RWPE1 (cell line): ENCODE measurements around the gene CBFA2T3.
A peak's percentile ranks its signal among the peaks of the same experiment; 100 is the strongest.

Experiments used
- CTCF ChIA-PET: fragments of 350-600 bp; sonication (Branson Sonifier 250); formaldehyde crosslinking; extraction: SDS; loops from one replicate; lab custom pipeline; 2021; lab: Yijun Ruan, JAX
- POLR2A ChIA-PET: fragments of 400-600 bp; formaldehyde crosslinking; extraction: SDS; loops from one replicate; lab custom pipeline; 2020; ENCODE audit warnings: antibody characterized with exemption; ENCODE audit not compliant: low non-redundant PET; lab: Yijun Ruan, JAX
- DNase-seq: peaks from one replicate; pipeline ENCODE4 v3.0.0; 2012; ENCODE audit warnings: low spot score
- H3K27ac ChIP-seq: fragments of 450-650 bp; 2 replicates; pipeline ENCODE4 v1.5.1; 2017
- TF ChIP-seq, protein P1 (sequence below): fragments of 450-650 bp; conservative IDR thresholded peaks from 2 replicates; pipeline ENCODE4 v1.5.1; 2017; ENCODE audit warnings: low read depth, mild to moderate bottlenecking

CBFA2T3 gene

GRCh38 chr16:88923926-88924833 is 52.8 kb downstream of the CBFA2T3 start:
- TF ChIP-seq, protein P1, sequence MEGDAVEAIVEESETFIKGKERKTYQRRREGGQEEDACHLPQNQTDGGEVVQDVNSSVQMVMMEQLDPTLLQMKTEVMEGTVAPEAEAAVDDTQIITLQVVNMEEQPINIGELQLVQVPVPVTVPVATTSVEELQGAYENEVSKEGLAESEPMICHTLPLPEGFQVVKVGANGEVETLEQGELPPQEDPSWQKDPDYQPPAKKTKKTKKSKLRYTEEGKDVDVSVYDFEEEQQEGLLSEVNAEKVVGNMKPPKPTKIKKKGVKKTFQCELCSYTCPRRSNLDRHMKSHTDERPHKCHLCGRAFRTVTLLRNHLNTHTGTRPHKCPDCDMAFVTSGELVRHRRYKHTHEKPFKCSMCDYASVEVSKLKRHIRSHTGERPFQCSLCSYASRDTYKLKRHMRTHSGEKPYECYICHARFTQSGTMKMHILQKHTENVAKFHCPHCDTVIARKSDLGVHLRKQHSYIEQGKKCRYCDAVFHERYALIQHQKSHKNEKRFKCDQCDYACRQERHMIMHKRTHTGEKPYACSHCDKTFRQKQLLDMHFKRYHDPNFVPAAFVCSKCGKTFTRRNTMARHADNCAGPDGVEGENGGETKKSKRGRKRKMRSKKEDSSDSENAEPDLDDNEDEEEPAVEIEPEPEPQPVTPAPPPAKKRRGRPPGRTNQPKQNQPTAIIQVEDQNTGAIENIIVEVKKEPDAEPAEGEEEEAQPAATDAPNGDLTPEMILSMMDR = no peak
- no peak for DNase-seq
- CTCF ChIA-PET = interaction anchor here (0.6 kb wide), 1 partner anchor 19 kb away, joined by 3 read pairs; no protein-coding TSS in a partner anchor
- POLR2A ChIA-PET = no interaction called here
- H3K27ac ChIP-seq = no peak overlapping the region

- ChIA-PET POLR2A (no interaction called here), CTCF (no interaction called here)
- TF ChIP-seq, protein P1 = no peak
- DNase-seq = no peak
- H3K27ac ChIP-seq = peak overlapping the region; percentile 87
These were observed 53.6 kb downstream of the CBFA2T3 start for GRCh38 chr16:88923450-88923849.

DNA sequence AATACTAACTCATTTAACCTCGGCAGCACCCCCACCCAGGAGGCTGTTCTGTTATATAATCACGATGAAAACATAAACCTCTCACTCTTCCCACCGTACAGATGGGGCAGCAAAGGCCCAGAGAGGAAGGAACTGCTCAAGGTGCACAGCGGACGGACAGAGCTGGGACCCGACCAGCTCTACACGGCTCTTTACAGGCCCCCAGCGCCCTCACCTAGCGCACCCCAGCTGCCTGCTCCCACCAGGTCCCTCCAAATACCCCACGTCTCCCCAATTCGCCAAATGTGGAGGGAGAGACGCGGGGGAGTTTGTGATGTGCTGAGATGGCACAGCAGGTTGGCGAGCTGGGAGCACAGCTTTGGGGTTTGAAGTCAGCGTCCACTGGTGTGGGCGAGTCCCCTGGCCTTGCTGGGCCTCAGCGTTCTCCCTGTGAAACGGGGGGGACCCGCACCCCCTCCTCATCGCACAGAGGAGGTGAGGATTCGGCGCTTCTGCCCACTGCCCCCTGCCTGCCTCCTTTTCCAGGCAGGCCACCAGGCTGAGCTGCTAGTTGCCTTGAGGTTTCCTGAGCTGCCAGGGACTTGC is 54.1 kb downstream of the CBFA2T3 start:
- ChIA-PET POLR2A (interaction anchor here (0.6 kb wide), 1 partner anchor 58 kb away, joined by 3 read pairs; no protein-coding TSS in a partner anchor), CTCF (no interaction called here)
- DNase-seq = no peak
- peak overlapping the region; percentile 87 for H3K27ac ChIP-seq
- TF ChIP-seq, protein P1 = no peak

DNA sequence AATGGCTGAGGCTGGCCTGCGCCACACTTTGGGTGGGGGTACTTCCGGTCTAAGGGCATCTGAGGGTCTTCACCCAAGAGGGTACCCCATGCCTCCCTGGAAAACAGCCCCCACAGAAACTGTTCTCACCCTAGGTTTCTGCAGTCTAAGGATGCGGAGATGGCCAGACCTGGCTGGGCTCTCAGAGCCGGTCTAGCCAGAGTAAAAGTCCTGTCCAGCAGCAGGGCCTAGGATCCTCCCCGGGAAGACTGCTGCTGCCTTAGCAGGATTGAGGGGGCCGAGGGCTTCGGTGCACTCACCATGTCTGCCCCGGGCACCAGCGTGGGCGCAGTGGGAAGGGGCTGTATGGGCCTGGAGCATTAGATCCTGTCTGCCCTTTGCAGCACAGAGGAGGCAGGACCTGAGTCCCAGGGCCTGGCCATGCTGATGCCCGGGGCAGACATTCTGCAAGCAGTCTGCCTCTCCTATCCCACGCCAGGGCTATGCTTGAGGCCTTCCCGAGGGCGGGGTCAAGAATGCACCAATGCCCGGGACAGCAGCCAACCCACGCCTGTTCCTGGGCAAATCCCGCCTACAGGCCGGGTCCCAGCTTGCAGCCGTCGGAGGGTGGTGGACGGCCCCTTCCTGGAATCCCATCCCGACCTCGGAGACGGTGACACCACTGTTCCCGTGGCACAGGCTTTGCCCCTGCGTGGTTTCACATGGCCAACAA is 54.7 kb downstream of the CBFA2T3 start:
- CTCF ChIA-PET = no interaction called here
- DNase-seq = peak; percentile 75

GRCh38 chr16:88921591-88921990 is 55.4 kb downstream of the CBFA2T3 start:
- ChIA-PET POLR2A (no interaction called here), CTCF (no interaction called here)
- no peak for DNase-seq
- H3K27ac ChIP-seq = peak overlapping the region; percentile 87
- TF ChIP-seq, protein P1 = no peak

More for the DNA sequence above, 54.7 kb downstream of the CBFA2T3 start:
- TF ChIP-seq, protein P1 = no peak
- POLR2A ChIA-PET = interaction anchor here (0.6 kb wide), 1 partner anchor 57 kb away, joined by 3 read pairs; no protein-coding TSS in a partner anchor
- peak overlapping the region; percentile 87 for H3K27ac ChIP-seq
